ENCODE results near the gene GPC5.

GPC5 gene

DNA sequence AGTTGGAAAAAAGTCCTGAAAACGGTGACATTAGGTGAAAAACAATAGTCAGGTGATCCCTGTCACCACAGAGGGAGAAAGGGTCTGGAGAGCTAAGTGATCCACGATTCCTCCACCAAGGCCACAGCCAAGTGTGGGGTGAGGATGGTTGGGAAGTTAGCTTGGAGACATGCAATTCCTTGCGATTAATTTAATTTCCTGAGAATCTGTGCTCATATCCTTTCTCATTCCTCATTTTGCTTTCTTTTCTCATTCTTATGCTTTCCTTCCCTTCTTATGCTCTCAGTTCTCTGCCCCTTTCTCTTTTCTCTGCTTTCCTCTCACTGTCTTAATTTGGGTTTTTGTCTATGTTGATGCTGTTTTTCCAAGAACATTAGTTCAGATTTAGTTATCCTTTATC lies 68.8 kb downstream of the GPC5 start:
- DNase-seq = no peak

DNA sequence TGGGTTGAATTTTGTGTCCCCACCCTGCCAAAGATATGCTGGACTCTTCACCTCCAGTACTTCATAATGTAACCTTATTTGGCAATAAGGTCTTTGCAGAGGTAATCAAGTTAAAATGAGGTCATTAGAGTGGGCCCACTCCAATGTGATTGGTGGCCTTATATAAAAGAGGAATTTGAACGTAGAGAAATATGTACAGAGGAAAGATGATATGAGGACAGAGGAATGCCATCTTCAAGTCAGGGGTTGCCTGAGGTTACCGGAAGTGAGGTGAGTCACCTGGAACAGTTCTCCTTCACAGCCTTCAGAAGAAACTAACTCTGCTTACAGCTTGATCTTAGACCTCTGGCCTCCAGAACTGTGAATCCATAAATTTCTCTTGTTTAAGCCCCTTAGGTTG lies 69.9 kb downstream of the GPC5 start:
- DNase-seq = no peak

DNA sequence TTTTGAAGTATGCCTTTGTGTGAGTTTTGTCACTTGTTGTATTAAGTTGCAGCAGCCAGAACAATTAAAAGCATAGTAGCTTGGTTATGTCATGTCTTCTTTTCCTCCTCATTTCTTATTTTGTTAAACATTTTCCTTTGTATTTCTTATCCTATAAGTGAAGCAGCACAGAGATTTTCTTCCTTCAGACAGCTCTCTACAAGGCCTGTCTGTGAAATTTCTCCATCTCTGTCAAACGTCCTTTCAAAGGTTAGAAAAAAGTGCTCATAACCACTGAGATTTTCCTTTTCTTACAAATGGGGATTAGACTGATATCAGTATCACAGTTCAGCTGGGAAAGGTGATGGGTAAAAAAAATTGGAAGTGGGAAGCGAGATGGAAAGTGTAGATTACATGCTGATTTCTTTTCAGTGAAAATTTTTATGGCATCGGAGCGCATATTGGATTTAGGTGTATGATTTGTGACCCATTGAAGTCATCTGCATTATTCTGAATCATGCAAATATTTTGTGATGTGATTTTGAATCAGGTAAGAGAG lies 71.7 kb downstream of the GPC5 start:
- no peak for DNase-seq

DNA sequence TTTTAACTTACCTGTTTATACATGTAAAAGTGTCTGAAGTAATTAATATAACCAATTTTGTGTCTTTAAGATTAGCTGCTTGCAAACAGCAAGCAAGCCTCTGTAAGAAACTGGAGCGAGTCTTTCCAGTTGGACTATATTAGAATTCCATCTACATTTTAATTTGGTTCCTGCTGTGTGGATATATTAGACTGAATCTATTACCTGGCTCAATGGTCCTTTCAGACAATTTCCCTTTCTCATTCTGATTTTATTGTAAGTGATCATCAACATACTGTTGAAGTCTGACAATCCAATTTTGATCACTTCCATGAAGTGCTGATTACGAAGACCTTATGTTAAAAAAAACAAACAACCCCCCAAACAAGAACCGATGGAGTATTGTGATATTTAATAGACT lies 72.3 kb downstream of the GPC5 start:
- DNase-seq = no peak

DNA sequence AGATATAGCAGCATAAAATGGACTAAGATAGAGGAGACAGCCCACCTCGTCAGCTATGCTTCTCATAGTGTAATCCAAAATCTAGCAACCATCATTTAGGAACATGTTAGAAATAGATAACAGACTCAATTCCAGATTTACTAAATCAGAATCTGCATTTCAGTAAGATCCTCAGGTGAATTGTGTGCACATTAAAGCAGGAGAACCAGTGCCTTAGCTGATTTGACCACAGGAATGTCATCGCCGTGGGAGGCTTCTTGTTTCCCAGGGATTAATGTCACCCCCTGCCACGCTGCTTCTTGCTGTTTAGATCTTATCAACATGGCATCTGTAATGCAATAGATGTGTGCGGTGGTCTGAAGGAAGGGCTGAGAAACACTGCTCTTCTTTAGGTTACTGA lies 84.0 kb downstream of the GPC5 start:
- no peak for DNase-seq

DNA sequence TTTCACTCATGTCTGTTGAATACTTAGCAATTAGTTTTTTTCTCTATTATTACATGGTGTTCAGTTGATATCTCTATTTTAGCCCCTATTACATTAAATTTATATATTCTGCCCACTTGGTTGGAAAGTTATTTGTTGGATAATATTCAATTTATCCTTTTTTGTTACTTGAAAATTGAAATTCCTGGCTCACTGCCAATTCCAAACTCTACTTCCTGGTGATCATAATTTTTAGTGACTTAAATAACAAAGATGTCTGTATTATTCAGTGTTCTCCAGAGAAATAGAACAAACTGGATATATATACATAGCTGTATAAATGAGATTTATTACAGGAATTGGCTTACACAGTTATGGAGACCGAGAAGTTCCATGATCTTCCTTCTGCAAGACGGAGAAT lies 93.6 kb downstream of the GPC5 start:
- DNase-seq = no peak

DNA sequence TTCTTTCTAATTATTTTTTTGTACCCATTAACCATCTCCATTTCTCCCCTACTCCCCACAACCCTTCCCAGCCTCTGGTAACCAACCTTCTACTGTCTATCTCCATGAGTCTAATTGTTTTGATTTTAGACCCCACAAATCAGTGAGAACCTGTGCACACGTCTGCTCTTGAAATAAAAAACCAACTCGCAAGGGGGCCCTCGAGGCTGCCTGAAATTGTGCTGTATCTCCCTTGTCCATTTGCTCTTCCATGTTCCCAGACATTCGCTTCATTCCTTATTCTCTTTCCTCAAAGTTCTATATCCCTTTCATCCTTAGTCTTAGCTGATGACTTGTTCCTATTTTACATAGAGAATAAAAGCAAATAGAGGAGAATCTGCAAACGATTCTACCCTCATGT lies 95.0 kb downstream of the GPC5 start:
- no peak for DNase-seq

DNA sequence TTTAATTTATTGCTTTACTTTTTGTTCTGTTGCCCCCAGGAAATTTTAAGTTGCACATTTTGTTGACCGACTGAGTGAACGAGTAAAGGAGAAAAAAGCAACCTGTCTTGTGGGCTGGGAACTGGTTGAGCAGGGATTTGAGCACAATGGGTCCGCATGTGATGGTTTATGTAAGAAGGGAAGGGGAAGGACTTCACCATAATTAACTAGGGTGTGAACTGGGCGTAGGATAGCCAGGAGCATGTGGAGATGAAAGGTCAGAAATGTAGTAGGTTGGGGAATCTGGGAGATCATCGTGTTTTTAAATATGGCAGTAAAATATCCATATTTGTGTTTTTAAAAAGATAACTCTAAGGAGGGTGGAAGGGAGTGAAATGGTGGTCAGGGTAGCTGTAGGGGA lies 99.9 kb downstream of the GPC5 start:
- DNase-seq = no peak

DNA sequence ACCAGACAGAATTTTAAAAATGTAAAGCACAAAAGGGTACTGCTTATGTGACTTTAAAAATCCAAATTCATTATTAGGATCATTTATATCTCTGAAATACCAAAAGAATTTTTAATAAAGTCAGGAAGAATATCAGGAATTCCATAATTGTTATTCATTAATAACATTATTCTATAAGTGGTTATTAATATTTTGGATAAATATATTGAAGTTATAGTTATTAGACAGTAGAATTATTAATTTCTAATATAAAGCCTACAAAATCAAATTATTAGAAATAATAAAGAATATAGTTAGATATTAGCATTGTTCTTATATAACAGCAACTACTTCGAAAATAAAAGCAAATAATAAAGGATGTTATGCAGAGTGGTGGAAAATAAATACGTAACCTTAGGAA lies 105.8 kb downstream of the GPC5 start:
- no peak for DNase-seq

DNA sequence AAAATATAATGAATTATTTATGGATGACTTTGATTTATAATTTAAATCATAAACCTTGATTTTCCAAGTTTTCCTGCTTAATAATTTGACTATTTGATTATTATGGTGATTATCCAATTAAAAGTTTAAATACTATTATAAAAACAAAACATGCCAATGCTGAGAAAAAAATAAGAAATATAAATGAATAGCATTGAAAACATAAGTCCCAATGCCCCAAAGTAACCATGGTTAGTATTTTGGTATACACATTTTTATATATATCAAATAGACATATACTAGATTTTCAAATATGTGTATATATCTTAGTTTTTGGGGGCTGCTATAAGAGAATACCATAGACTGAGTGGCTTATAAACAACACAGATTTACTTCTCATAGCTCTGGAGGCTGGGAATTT lies 108.3 kb downstream of the GPC5 start:
- DNase-seq = no peak

DNA sequence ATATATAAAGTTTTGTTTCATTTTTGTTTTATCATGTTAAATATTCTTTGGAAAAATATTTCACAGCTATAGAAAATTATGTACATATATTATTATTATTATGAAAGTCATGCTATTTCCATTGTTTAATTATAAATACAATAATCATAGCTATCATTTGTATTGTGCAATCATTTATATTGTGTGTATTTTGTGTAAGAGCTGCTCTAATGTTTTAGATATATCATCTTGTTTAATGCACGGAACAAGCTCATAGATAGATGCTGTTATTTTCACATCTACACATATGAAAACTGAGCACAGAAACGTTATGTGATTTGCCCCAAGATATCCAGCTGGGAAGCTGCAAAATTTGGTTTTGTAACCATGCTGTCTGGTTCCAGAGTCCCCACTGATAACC lies 111.6 kb downstream of the GPC5 start:
- no peak for DNase-seq

DNA sequence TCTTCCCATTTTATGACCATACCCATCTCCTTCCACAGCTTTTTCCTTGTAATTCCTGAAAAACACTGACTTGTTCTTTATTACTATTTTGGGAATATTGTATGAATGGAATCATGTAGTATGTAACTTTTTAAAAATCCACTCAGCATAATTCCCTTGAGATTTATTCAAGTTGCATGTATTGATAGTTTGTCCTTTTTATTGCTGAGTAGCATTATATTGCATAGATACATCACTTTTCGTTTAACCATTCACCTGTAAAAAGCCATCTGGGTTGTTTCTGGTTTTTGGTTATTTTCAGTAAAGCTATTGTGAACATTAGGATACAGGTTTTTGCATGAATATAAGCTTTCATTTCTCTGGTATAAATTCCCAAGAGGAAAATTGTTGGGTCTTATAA lies 115.4 kb downstream of the GPC5 start:
- no peak for DNase-seq

DNA sequence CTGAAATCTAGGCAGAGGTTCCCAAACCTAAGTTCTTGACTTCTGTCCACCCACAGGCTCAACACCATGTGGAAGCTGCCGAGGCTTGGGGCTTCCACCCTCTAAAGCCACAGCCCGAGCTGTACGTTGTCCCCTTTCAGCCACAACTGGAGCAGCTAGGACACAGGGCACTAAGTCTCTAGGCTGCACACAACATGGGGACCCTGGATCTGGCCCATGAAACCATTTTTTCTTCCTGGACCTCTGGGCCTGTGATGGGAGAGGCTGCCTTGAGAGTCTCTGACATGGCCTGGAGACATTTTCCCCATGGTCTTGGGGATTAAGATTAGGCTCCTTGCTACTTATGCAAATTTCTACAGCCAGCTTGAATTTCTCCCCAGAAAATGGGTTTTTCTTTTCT lies 118.4 kb downstream of the GPC5 start:
- DNase-seq = no peak

DNA sequence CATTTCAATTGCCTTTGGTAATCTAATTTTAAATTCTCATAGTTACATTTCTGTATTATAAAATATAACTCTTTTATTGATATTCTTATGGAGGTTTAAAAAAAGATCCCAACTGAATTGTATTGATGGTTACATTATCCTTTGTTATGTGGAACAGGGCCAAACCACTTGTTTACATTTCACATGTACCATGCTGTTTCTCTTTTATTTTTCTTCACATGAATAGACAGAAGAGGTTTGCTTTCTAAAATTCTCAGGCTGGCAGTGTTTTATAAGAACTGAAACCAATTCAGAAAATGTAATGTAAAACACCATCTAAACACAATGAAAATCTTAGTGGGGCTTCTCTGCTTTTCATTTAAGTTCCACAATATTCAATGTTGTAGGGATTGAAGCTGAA lies 122.5 kb downstream of the GPC5 start:
- DNase-seq = peak; percentile 68

DNA sequence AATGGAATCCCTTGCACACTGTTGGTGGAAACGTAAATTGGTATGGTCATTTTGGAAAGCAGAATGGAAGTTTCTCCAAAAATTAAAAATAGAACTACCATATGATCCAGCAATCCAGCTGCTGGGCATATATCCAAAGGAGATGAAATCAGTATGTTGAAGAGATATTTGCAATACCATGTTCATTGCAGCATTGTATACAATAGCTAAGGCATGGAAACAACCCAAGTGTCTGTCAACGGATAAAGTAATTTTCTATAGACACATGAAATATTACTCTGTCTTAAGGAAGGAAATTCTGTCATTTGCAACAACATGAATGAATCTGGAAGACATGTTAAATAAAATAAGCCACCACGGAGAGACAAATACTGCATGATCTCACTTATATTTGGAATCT lies 124.7 kb downstream of the GPC5 start:
- DNase-seq = no peak

DNA sequence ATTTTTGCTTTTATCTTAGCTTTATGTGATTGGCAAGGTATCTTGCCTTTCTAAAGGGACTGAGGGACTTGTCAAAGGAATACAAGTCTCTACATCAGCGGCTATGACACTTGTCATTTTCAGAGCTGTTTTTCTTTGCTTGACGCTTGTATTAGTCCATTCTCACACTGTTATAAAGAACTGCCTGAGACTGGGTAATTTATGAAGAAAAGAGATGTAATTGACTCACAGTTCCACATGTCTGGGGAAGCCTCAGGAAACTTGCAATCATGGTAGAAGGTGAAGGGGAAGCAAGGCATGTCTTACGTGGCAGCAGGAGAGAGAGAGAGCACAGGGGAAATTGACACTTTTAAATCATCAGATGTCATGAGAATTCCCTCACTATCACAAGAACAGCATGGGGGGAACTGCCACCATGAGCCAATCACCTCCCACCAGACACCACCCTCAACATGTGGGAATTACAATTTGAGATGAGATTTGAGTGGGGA lies 128.2 kb downstream of the GPC5 start:
- DNase-seq = no peak

DNA sequence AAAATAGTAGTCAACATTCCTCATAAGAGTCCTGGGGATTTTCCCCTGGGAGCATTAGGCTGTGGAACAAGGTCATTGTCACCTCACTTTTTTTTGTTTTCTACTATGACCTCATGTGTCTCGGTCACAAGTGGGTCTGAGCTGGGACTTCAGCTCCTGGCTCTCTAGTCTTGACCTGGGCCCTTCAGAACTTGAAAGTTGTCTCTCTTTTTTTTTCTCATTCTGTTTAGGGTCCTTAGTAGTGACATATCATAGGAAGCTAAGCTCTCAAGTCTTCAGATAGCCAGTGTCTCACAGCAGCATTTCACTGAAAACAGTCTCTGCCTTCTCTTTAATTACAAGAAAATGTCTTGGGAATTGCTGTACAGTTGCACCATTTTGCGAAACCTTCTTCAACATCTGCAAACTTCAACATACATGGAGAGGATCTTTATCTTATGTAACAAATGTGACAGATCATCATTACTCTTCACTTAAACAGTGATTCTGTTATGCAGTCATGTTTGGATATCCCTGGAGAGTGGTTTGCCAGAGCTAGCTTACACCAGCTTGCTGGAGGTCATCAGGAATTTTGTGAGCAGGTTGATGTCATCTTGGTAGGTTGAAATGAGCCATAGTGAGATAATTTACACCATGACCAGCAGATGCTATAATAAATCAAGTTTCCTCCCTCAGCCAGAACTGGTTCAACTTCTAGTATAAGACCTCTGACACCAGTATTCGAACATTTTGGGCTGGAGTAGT lies 131.5 kb downstream of the GPC5 start:
- DNase-seq = no peak

DNA sequence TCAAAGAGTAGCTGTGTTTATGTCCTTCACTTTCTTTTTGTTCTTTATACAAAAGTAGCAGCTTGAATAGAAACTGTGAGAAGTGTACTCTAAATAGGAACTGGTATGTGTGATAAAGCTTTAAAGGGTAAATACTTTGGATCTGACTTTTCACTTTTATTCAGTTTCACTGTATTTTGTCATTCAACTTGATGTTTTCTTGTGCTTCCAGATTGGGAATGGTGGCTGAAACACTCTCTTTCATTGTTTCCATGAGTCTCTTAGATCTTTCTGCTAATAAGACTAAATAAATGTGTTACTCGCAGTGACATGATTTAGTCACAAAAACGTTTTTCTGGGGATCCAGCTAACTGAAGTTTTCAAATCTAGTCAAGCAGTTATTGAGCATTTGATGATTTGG lies 133.2 kb downstream of the GPC5 start:
- DNase-seq = no peak

DNA sequence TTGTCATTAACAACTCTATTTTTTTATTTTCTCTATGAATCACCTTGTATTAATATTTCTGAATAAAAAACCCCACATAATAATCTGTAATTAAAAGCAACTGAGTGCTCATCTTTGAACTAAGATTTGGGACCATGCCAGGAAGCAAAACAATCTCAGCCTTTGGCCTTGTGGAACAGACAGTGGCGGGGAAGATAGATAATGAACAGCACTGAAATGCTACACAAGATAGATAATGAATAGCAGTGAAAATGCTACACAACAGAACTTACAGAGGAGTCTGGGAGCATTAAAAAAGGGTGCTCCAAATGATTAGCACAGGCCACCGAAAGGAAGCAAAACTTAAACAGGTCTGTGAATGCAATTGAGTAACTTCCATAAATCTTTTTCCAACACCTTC lies 134.9 kb downstream of the GPC5 start:
- no peak for DNase-seq

DNA sequence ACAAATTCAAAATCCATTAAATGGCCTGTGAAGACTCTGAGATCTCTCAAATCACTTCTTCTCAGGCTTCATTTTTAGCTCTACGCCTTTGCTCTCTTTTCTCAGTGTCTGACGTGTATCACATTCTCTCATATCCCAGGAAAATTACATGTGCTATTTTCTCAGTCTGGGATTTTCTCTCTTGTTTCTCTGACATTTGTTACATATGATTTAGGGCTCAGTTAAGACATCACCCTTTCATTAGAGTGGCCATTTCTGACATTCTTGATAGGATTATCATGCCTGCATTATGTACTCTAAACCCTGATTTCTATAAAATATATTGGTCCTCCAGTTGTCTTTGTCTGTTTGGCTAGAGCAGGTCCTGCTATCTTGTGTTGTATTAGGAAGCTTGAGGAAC lies 136.6 kb downstream of the GPC5 start:
- no peak for DNase-seq

DNA sequence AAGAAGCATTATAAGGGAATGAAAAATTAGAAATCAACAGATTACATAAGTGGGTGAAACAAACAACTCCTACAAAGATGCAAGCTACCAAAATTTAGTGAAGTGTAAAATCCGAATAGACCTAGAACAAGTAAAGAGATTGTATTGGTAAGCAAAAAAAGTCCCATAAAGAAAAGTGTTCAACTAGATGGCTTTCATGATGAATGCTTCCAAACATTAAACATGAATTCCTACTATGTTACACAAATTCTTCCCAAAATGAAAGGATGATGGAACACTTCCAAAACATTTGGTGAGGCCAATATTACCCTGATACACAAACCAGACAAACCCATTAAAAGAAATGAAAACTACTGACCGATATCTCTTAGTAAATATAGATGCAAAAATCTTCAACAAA lies 139.0 kb downstream of the GPC5 start:
- no peak for DNase-seq

DNA sequence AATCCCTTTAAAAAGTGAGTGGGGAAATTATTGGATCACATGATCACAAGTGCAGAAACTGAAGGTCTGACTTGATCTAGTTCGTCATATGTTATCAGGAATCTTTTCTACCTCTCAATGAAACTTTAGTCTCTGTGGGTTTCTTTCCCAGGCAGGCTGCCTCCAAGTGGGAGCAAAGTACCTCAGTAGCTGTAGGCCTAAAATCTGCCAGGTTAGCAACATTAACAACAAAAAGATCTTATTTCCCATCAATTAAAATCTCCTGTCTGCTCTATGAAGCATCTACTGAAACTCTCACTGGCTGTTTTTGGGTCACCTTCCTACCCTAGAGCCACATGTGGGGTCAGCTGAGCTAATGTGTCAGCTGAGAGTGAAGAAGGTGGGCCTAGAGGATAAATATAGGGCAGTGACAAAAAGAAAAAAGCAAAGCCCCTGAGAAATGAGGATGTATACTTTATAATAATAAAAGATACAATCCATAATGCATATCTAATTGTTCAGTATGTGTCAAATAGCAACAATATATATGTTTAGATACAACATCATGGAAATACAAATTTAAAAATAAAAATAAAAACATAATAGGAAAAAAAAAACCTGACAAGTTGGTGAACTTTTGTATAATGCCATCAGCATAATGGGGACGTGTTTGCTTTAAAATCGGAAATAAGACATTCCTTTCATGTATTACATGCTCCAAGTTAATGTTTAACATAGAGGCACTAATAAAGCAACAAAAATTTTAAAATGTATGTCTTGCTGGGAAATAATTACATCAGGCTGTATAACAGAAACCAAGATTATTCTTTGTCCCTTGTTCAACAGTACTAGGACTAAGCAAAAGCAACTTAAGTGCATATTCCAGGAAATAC lies 141.1 kb downstream of the GPC5 start:
- DNase-seq = no peak

DNA sequence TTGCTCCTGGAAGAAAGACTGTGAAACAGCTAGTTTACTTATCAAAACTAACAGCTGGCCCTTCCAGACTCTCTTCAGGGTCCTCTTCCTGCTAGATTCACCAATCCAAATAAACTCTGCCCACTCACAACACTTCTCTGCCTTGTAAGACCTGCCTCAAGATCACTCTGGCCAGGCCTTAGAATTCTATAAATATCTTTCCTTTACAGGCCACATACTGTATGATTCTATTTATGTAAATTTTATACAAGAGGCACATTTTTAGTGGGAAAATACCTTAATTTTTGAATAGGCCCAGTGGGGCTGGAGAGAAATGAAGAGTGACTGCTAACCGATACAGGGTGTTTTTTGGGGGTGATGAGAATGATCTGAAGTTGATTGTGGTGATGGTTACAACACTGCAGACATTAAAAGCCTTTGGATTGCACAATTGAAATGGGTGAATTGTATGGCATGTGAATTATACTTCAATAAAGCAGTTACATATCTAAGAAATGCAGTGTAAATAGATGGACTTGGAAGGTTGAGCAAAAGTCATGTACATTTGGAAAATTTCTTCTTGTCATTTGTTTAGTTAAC lies 141.8 kb downstream of the GPC5 start:
- no peak for DNase-seq

DNA sequence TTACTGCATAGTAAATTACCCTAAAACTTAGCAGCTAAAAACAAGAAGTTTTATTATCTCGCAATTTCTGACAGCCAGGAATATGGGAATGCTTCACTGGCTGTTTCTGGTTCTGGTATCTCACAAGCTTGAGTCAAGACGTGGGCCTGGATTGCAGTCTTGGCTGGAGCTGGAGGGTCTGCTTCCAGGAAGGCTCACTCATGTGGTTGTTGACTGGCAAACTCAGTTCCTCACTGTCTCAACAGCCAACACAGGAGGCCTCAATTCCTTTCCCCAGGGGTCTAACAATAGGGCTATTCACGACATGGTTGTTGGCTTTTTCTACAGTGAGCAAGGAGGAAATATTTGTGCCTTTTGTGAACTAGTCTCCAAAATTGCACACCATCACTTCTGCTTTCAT lies 146.3 kb downstream of the GPC5 start:
- no peak for DNase-seq
